HepG2 (cell line): ENCODE measurements around the gene FBXW4. TPM values are rescaled to one million over a fixed set of nuclear protein-coding genes. Genes with fewer than 3 reads are reported as not detected.
A peak's percentile ranks its signal among the peaks of the same experiment; 100 is the strongest.

Experiments
- ATAC-seq: fragments of 200-7000 bp; cut with Tn5 transposase; 3 replicates; pipeline ENCODE4 v1.9.1; 2020; ENCODE audit warnings: mild to moderate bottlenecking, moderate library complexity
- BruUV-seq: library from RNA; stranded (reverse); fragments of 400-500 nt; replicated peaks from 2 replicates; lab custom pipeline; 2021; lab: Mats Ljungman, UMichigan
- CTCF ChIA-PET: fragments of 300-600 bp; formaldehyde crosslinking; extraction: SDS; loops from one replicate; lab custom pipeline; 2021; ENCODE audit warnings: low total read pairs, inconsistent platforms, low intra/inter-chr PET ratio; lab: Yijun Ruan, JAX
- POLR2A ChIA-PET: fragments of 350-600 bp; sonication (Branson Sonifier 250); formaldehyde crosslinking; loops from one replicate; lab custom pipeline; 2020; ENCODE audit warnings: antibody characterized with exemption, inconsistent platforms; lab: Yijun Ruan, JAX
- DNase-seq: peaks from one replicate; pipeline ENCODE4 v3.0.0-alpha.2; 2015; ENCODE audit warnings: low spot score
- FAIRE-seq: peaks from 3 replicates; lab custom pipeline; 2011; peaks lifted over from hg19 to GRCh38; lab: Jason Lieb, UNC
- H2AFZ ChIP-seq: one replicate; pipeline ENCODE4 v1.6.1; 2011; ENCODE audit warnings: low read length, inconsistent platforms
- H3K27ac ChIP-seq: fragments of 300-600 bp; 3 replicates; pipeline ENCODE4 v1.8.0; 2011; ENCODE audit warnings: mixed run types, mild to moderate bottlenecking, mixed read lengths, low read length, inconsistent platforms; ENCODE audit not compliant: insufficient read depth; ENCODE audit errors: extremely low read length
- H3K27me3 ChIP-seq, 2 experiments: fragments of 200-600 bp in 1 of 2; 2 replicates in 1 of 2; 3 replicates in 1 of 2; pipeline versions ENCODE4 v1.6.0 to v1.8.0; 2011; ENCODE audit warnings: low read length in 2 of 2, mild to moderate bottlenecking in 2 of 2, moderate library complexity in 2 of 2, inconsistent platforms in 1 of 2; ENCODE audit not compliant: insufficient read depth in 2 of 2, control insufficient read depth in 1 of 2
- H3K36me3 ChIP-seq, 2 experiments: fragments of 200-600 bp in 1 of 2; replicated peaks in 1 of 2; 2 replicates in 1 of 2; 3 replicates in 1 of 2; pipeline versions ENCODE4 v1.5.1 to v1.8.0; 2011; ENCODE audit warnings: low read length in 2 of 2, inconsistent platforms in 1 of 2; ENCODE audit not compliant: insufficient read depth in 2 of 2, control insufficient read depth in 1 of 2
- H3K4me1 ChIP-seq: 2 replicates; pipeline ENCODE4 v1.5.1; 2012; ENCODE audit warnings: low read length, inconsistent platforms; ENCODE audit not compliant: insufficient read depth
- H3K4me2 ChIP-seq: 2 replicates; pipeline ENCODE4 v1.6.0; 2011; ENCODE audit warnings: low read depth, low read length, inconsistent platforms
- H3K4me3 ChIP-seq, 3 experiments: fragments of 200-600 bp in 1 of 3; sonication (generic), shearing (Covaris generic) in 1 of 3; replicated peaks in 1 of 3; 2 replicates each; pipeline ENCODE4 v1.5.1; 2011 to 2016; ENCODE audit warnings: low read length in 3 of 3, inconsistent platforms in 2 of 3, low read depth in 2 of 3, mild to moderate bottlenecking in 2 of 3, control low read depth in 1 of 3, mixed read lengths in 1 of 3; ENCODE audit not compliant: insufficient read depth in 1 of 3
- H3K79me2 ChIP-seq: one replicate; pipeline ENCODE4 v1.6.1; 2011; ENCODE audit warnings: low read length, inconsistent platforms; ENCODE audit not compliant: insufficient read depth
- H3K9ac ChIP-seq: 2 replicates; pipeline ENCODE4 v1.6.0; 2011; ENCODE audit warnings: mild to moderate bottlenecking, low read depth, low read length, inconsistent platforms; ENCODE audit not compliant: insufficient read depth
- H3K9me3 ChIP-seq: 2 replicates; pipeline ENCODE4 v1.5.1; 2012; ENCODE audit warnings: mild to moderate bottlenecking, low read length
- H4K20me1 ChIP-seq: 2 replicates; pipeline ENCODE4 v1.6.0; 2011; ENCODE audit warnings: inconsistent platforms, mild to moderate bottlenecking, low read length, moderate library complexity; ENCODE audit not compliant: insufficient read depth
- CBX1 ChIP-seq: IDR thresholded peaks from one replicate; pipeline ENCODE4 v1.6.1; 2016; ENCODE audit warnings: antibody characterized with exemption, low read depth
- CENPBD1 ChIP-seq: sonication (generic); formaldehyde crosslinking; IDR thresholded peaks from 2 replicates; pipeline ENCODE4 v1.8.0; 2022; ENCODE audit warnings: missing genetic modification reagents, low read depth, mild to moderate bottlenecking, borderline replicate concordance
- FOXM1 ChIP-seq: sonication (generic); formaldehyde crosslinking; IDR thresholded peaks from 2 replicates; pipeline ENCODE4 v1.5.0; 2020; ENCODE audit warnings: missing genetic modification reagents
- HDAC6 ChIP-seq: fragments of 200-600 bp; sonication (generic); IDR thresholded peaks from 2 replicates; pipeline ENCODE4 v1.7.0; 2017; ENCODE audit warnings: mild to moderate bottlenecking, antibody characterized with exemption, low read length, low read depth
- MAZ ChIP-seq, 2 experiments: sonication (generic) in 1 of 2; formaldehyde crosslinking in 1 of 2; IDR thresholded peaks; 2 replicates each; pipeline versions ENCODE4 v1.5.0 to v1.6.1; 2012 to 2020; ENCODE audit warnings: low read depth in 2 of 2, mild to moderate bottlenecking in 2 of 2, borderline replicate concordance in 1 of 2, improper control_type of control experiment in 1 of 2, low read length in 1 of 2, missing genetic modification reagents in 1 of 2, moderate library complexity in 1 of 2
- MED1 ChIP-seq: sonication (generic); formaldehyde crosslinking; IDR thresholded peaks from 2 replicates; pipeline ENCODE4 v1.4.0; 2020; ENCODE audit warnings: missing genetic modification reagents
- MEIS2 ChIP-seq: sonication (generic); formaldehyde crosslinking; IDR thresholded peaks from 2 replicates; pipeline ENCODE4 v1.9.0; 2021; ENCODE audit warnings: mild to moderate bottlenecking, missing genetic modification reagents
- ONECUT2 ChIP-seq: sonication (generic); formaldehyde crosslinking; IDR thresholded peaks from 2 replicates; pipeline ENCODE4 v1.4.0; 2020; ENCODE audit warnings: missing genetic modification reagents
- SOX13 ChIP-seq, 3 experiments: fragments of 450-650 bp in 1 of 3; sonication (generic) in 1 of 3; formaldehyde crosslinking in 1 of 3; IDR thresholded peaks in 2 of 3; conservative IDR thresholded peaks in 1 of 3; 2 replicates each; pipeline versions ENCODE4 v1.5.0 to v1.6.1; 2016 to 2020; ENCODE audit warnings: antibody characterized with exemption in 1 of 3, mild to moderate bottlenecking in 1 of 3, missing compliant biosample characterization in 1 of 3, missing genetic modification reagents in 1 of 3, moderate library complexity in 1 of 3
- WIZ ChIP-seq: sonication (generic); formaldehyde crosslinking; IDR thresholded peaks from 2 replicates; pipeline ENCODE4 v1.5.1; 2020; ENCODE audit warnings: mild to moderate bottlenecking, missing genetic modification reagents
- ZBTB37 ChIP-seq: sonication (generic); formaldehyde crosslinking; IDR thresholded peaks from 2 replicates; pipeline ENCODE4 v1.4.0; 2020; ENCODE audit warnings: mild to moderate bottlenecking, missing genetic modification reagents
- ZMYM3 ChIP-seq: sonication (generic); formaldehyde crosslinking; IDR thresholded peaks from 2 replicates; pipeline ENCODE4 v1.5.1; 2020; ENCODE audit warnings: mild to moderate bottlenecking, missing genetic modification reagents
- ZNF317 ChIP-seq: sonication (generic); formaldehyde crosslinking; IDR thresholded peaks from 2 replicates; pipeline ENCODE4 v1.5.0; 2020; ENCODE audit warnings: mild to moderate bottlenecking, missing genetic modification reagents
- ZNF556 ChIP-seq: sonication (generic); formaldehyde crosslinking; IDR thresholded peaks from 2 replicates; pipeline ENCODE4 v1.4.0; 2020; ENCODE audit warnings: mild to moderate bottlenecking, missing genetic modification reagents, borderline replicate concordance
- ZNF691 ChIP-seq: sonication (generic); formaldehyde crosslinking; IDR thresholded peaks from 2 replicates; pipeline ENCODE4 v1.4.0; 2020; ENCODE audit warnings: missing genetic modification reagents, low read depth, mild to moderate bottlenecking, borderline replicate concordance
- WGBS: methylation state at CpG from one replicate; pipeline ENCODE4 v1.1.6; 2017; ENCODE audit warnings: low lambda C conversion rate; 5-methylcytosine and 5-hydroxymethylcytosine counted together
- in situ Hi-C: cut with HindIII; loops from 2 replicates; pipeline ENCODE4 v1.10.0; 2017; ENCODE audit warnings: low pct_unique_long_range_greater_than_20kb; ENCODE audit not compliant: extremely low pct_ligation_motif_present
- intact Hi-C: fragments of 100-400 bp; cut with micrococcal nuclease; formaldehyde crosslinking; loops from one replicate; pipeline ENCODE4 v1.10.0; 2022; ENCODE audit not compliant: unreplicated experiment
- polyA plus RNA-seq, 8 experiments: library from polyadenylated mRNA; depleted of rRNA in 3 of 8; stranded (reverse) in 7 of 8; unstranded in 1 of 8; fragments of >200 nt; fragmentation: Illumina TruSeq in 4 of 8; extraction: Trizol in 4 of 8; gene quantifications; 2 replicates each; pipeline versions ENCODE4 v1.2.1 to v1.2.3, GENCODE V29; 2011 to 2016; ENCODE audit warnings: low read depth in 4 of 8, missing spikeins in 1 of 8, mixed read lengths in 1 of 8; ENCODE audit not compliant: insufficient read depth in 1 of 8
- total RNA-seq, 5 experiments: library from RNA; depleted of rRNA; stranded (reverse); fragments of >200 nt; fragmentation: Illumina TruSeq; extraction: Trizol; gene quantifications; 2 replicates each; pipeline ENCODE4 v1.2.3, GENCODE V29; 2016; ENCODE audit warnings: low read depth in 1 of 5

FBXW4 gene
- total and polyA plus RNA-seq, 2 of the 13 experiments (the other 11 are each of a cell fraction or from before 2014, with no cell fraction given) = 23.5 to 33.7 TPM

GRCh38 chr10:101565370-101565900 lies 129.5 kb downstream of the FBXW4 start:
- Histone ChIP-seq H3K79me2 (no peaks in the 10 kb centered on the region), H2AFZ (no peak overlapping the region), H3K4me3 (no peak overlapping the region), H4K20me1 (no peaks in the 10 kb centered on the region), H3K4me2 (no peak overlapping the region), H3K27ac (no peak overlapping the region), H3K9ac (no peak overlapping the region), H3K4me1 (peaks cover 42% of the 10 kb centered on the region), H3K27me3 (peaks cover 0 to 51% of the 10 kb centered on the region in 2 experiments; a peak in 4 of 5 replicates), H3K9me3 (no peaks in the 10 kb centered on the region), H3K36me3 (no peaks in the 10 kb centered on the region)
- intact Hi-C loops = no loop called here
- TF ChIP-seq ZMYM3 = peak; percentile 46; the same call in 1 of the 2 replicates
- TF ChIP-seq ONECUT2 (CRISPR knock-in tag) = no peak
- ChIA-PET POLR2A (no interaction called here), CTCF (no interaction called here)
- BruUV-seq = no TSS peak
- DNase-seq = no peak
- no peak for ATAC-seq
- WGBS = 68% methylated on average over 5 of the region's 5 CpGs
- no peak for FAIRE-seq
- in situ Hi-C loops = loop anchor here (5.0 kb wide), 1 partner anchor 353 kb away; no protein-coding TSS in a partner anchor

GRCh38 chr10:101564490-101564991 lies 130.4 kb downstream of the FBXW4 start:
- ATAC-seq (no peak), FAIRE-seq (no peak), DNase-seq (no peak)
- H3K79me2 ChIP-seq = no peaks in the 10 kb centered on the region
- no peak overlapping the region for H3K4me2 ChIP-seq
- 58% methylated on average over 11 of the region's 15 CpGs for WGBS
- no peak overlapping the region for H3K9ac ChIP-seq
- H3K36me3 ChIP-seq = no peaks in the 10 kb centered on the region
- H3K4me3 ChIP-seq = no peak overlapping the region
- H3K9me3 ChIP-seq = no peaks in the 10 kb centered on the region
- intact Hi-C loops (no loop called here), in situ Hi-C loops (no loop called here)
- CTCF ChIA-PET = no interaction called here
- H3K27me3 ChIP-seq = peaks cover 0 to 45% of the 10 kb centered on the region in 2 experiments; a peak in 4 of 5 replicates
- no peak overlapping the region for H2AFZ ChIP-seq
- no peaks in the 10 kb centered on the region for H4K20me1 ChIP-seq
- H3K27ac ChIP-seq = no peak overlapping the region
- H3K4me1 ChIP-seq = peaks cover 42% of the 10 kb centered on the region
- POLR2A ChIA-PET = no interaction called here
- no TSS peak for BruUV-seq
- no peak for TF ChIP-seq ZNF556 (CRISPR knock-in tag)
- TF ChIP-seq MAZ (IDR thresholded peaks at IDR 0.05; ENCODE audit: borderline replicate concordance, low read depth, low read length) = no peak
- no peak for TF ChIP-seq MAZ (CRISPR knock-in tag; IDR thresholded peaks at IDR 0.05; ENCODE audit: low read depth)
- TF ChIP-seq MEIS2 (CRISPR knock-in tag) = no peak
- no peak for TF ChIP-seq ZNF691 (CRISPR knock-in tag)
- no peak for TF ChIP-seq CBX1
- TF ChIP-seq ZNF317 = no peak
- no peak for TF ChIP-seq HDAC6
- TF ChIP-seq CENPBD1 (CRISPR knock-in tag) = no peak
- TF ChIP-seq FOXM1 (CRISPR knock-in tag) = no peak
- TF ChIP-seq ZBTB37 (CRISPR knock-in tag) = no peak
- no peak for TF ChIP-seq SOX13 (IDR thresholded peaks at IDR 0.05)
- TF ChIP-seq SOX13 (CRISPR knock-in tag; conservative IDR thresholded peaks at IDR 0.05 in 1 of 2, IDR thresholded peaks at IDR 0.05 in 1 of 2) = no peak
- TF ChIP-seq WIZ (CRISPR knock-in tag) = no peak
- TF ChIP-seq MED1 = no peak
